GM12878 (cell line): Measurements from ENCODE around the gene FCHSD2. TPM values are rescaled to one million over a fixed set of nuclear protein-coding genes. Genes with fewer than 3 reads are reported as not detected.

Experiments
- ATAC-seq: fragments of 200-7000 bp; cut with Tn5 transposase; 3 replicates; pipeline ENCODE4 v1.9.1; 2020; ENCODE audit warnings: mild to moderate bottlenecking, moderate library complexity
- BruUV-seq: library from RNA; stranded (reverse); fragments of 400-500 nt; replicated peaks from 2 replicates; lab custom pipeline; 2021; lab: Mats Ljungman, UMichigan
- CTCF ChIA-PET: fragments of 300-600 bp; sonication (Branson Sonifier 250); formaldehyde crosslinking; extraction: SDS; loops from one replicate; lab custom pipeline; 2021; ENCODE audit warnings: inconsistent platforms; lab: Yijun Ruan, JAX
- POLR2A ChIA-PET: fragments of 350-600 bp; formaldehyde crosslinking; extraction: SDS; loops from one replicate; lab custom pipeline; 2021; ENCODE audit warnings: inconsistent platforms; lab: Charles Lee
- RAD21 ChIA-PET: fragments of 300-600 bp; sonication (Branson Sonifier 250); formaldehyde crosslinking; loops from one replicate; lab custom pipeline; 2023; ENCODE audit warnings: antibody characterized with exemption; ENCODE audit not compliant: unreplicated experiment; lab: Charles Lee
- SMC1A ChIA-PET: fragments of 300-600 bp; sonication (Branson Sonifier 250); formaldehyde crosslinking; loops from one replicate; lab custom pipeline; 2023; ENCODE audit not compliant: unreplicated experiment, uncharacterized antibody; lab: Charles Lee
- DNase-seq: peaks from one replicate; pipeline ENCODE4 v3.0.0-alpha.2; 2011; ENCODE audit warnings: low read depth, low spot score
- FAIRE-seq: peaks from 3 replicates; lab custom pipeline; 2011; peaks lifted over from hg19 to GRCh38; lab: Jason Lieb, UNC
- H2AFZ ChIP-seq: 2 replicates; pipeline ENCODE4 v1.6.0; 2011; ENCODE audit warnings: low read depth, low read length, control low read depth; ENCODE audit not compliant: control insufficient read depth
- H3K27ac ChIP-seq: 2 replicates; pipeline ENCODE4 v1.5.1; 2011; ENCODE audit warnings: control low read depth; ENCODE audit not compliant: control insufficient read depth, insufficient read depth
- H3K27me3 ChIP-seq, 2 experiments: replicated peaks in 1 of 2; 2 replicates each; pipeline versions ENCODE4 v1.6.0 to v1.6.1; 2011; ENCODE audit warnings: low read length in 1 of 2; ENCODE audit not compliant: control insufficient read depth in 2 of 2, insufficient read depth in 2 of 2
- H3K36me3 ChIP-seq, 2 experiments: 2 replicates each; pipeline ENCODE4 v1.5.1; 2011; ENCODE audit warnings: low read length in 1 of 2; ENCODE audit not compliant: control insufficient read depth in 2 of 2, insufficient read depth in 2 of 2
- H3K4me1 ChIP-seq: 2 replicates; pipeline ENCODE4 v1.6.1; 2011; ENCODE audit warnings: mild to moderate bottlenecking, low read length, moderate library complexity, mixed read lengths; ENCODE audit not compliant: control insufficient read depth, insufficient read depth
- H3K4me2 ChIP-seq: 2 replicates; pipeline ENCODE4 v1.6.0; 2011; ENCODE audit warnings: control low read depth; ENCODE audit not compliant: control insufficient read depth, insufficient read depth
- H3K4me3 ChIP-seq: fragments of 200-600 bp; sonication (generic); 2 replicates; pipeline ENCODE4 v1.5.1; 2016
- H3K79me2 ChIP-seq: 2 replicates; pipeline ENCODE4 v1.6.0; 2011; ENCODE audit warnings: low read length; ENCODE audit not compliant: control insufficient read depth, insufficient read depth
- H3K9ac ChIP-seq: 2 replicates; pipeline ENCODE4 v1.8.0; 2011; ENCODE audit warnings: low read length, control low read depth, mixed read lengths; ENCODE audit not compliant: control insufficient read depth, insufficient read depth
- H3K9me3 ChIP-seq: replicated peaks from 3 replicates; pipeline ENCODE4 v1.5.1; 2011; ENCODE audit warnings: mild to moderate bottlenecking, low read length; ENCODE audit not compliant: control insufficient read depth, insufficient read depth
- H4K20me1 ChIP-seq: 2 replicates; pipeline ENCODE4 v1.6.0; 2011; ENCODE audit not compliant: control insufficient read depth, insufficient read depth
- CHD2 ChIP-seq: IDR thresholded peaks from 2 replicates; pipeline ENCODE4 v1.6.1; 2011; ENCODE audit warnings: low read depth, low read length, improper control_type of control experiment, borderline replicate concordance
- SMC3 ChIP-seq: IDR thresholded peaks from 2 replicates; pipeline ENCODE4 v1.6.1; 2011; ENCODE audit warnings: low read length, improper control_type of control experiment, borderline replicate concordance
- TAF1 ChIP-seq: IDR thresholded peaks from 2 replicates; pipeline ENCODE4 v1.6.1; 2011; ENCODE audit warnings: mild to moderate bottlenecking, low read depth, low read length, borderline replicate concordance
- TBL1XR1 ChIP-seq: IDR thresholded peaks from 2 replicates; pipeline ENCODE4 v1.6.1; 2012; ENCODE audit warnings: low read depth, low read length, improper control_type of control experiment
- TCF12 ChIP-seq: IDR thresholded peaks from 2 replicates; pipeline ENCODE4 v1.6.1; 2011; ENCODE audit warnings: low read depth, mild to moderate bottlenecking, low read length
- ZBTB4 ChIP-seq: fragments of 450-650 bp; formaldehyde crosslinking; IDR thresholded peaks from 2 replicates; pipeline ENCODE4 v1.4.0; 2022; ENCODE audit warnings: mild to moderate bottlenecking, moderate library complexity
- ZBTB40 ChIP-seq: fragments of 450-650 bp; IDR thresholded peaks from 2 replicates; pipeline ENCODE4 v1.6.1; 2016; ENCODE audit warnings: mild to moderate bottlenecking, moderate library complexity, borderline replicate concordance
- WGBS: methylation state at CpG from one replicate; pipeline ENCODE4 v1.1.6; 2016; ENCODE audit warnings: low lambda C conversion rate; ENCODE audit not compliant: insufficient replicate concordance, insufficient coverage; ENCODE audit errors: missing lambda C conversion rate; 5-methylcytosine and 5-hydroxymethylcytosine counted together
- in situ Hi-C: fragments of 300-500 bp; cut with MboI; formaldehyde crosslinking; loops from 9 replicates; pipeline ENCODE4 v1.14.3; 2018; ENCODE audit warnings: mixed read lengths
- intact Hi-C: fragments of 100-400 bp; cut with micrococcal nuclease; formaldehyde crosslinking; loops from one replicate; pipeline ENCODE4 v1.14.2; 2022; ENCODE audit not compliant: unreplicated experiment
- polyA plus RNA-seq, 11 experiments: library from polyadenylated mRNA; depleted of rRNA in 4 of 11; unstranded in 6 of 11; stranded (reverse) in 5 of 11; fragments of >200 nt; fragmentation: Nextera tagmentation in 4 of 11; fragmentation: Illumina TruSeq in 1 of 11; extraction: Ambion mirVana in 4 of 11; extraction: Trizol in 1 of 11; gene quantifications; 1 replicate in 1 of 11; 2 replicates in 10 of 11; pipeline versions ENCODE4 v1.2.1 to v1.2.3, GENCODE V29; 2011 to 2016; ENCODE audit warnings: inconsistent platforms in 2 of 11, missing spikeins in 2 of 11, low read depth in 1 of 11
- total RNA-seq, 4 experiments: library from RNA; depleted of rRNA in 3 of 4; stranded (reverse); fragments of >200 nt in 3 of 4; fragmentation: Illumina TruSeq in 1 of 4; extraction: Trizol in 1 of 4; gene quantifications; 2 replicates each; pipeline versions ENCODE4 v1.2.1 to v1.2.3, GENCODE V29; 2013 to 2021
- TF ChIP-seq, protein P1 (sequence below): IDR thresholded peaks from 2 replicates; pipeline ENCODE4 v1.6.1; 2011; ENCODE audit warnings: borderline replicate concordance, low read depth, mild to moderate bottlenecking, moderate library complexity, mixed read lengths, low read length; ENCODE audit not compliant: insufficient read depth; ENCODE audit errors: extremely low read length

The FCHSD2 gene
- total and polyA plus RNA-seq, 10 of the 15 experiments (the other 5 are each of a cell fraction or from before 2014, with no cell fraction given): 13.2 to 89.8 (median 47.8) TPM

GRCh38 chr11:72872012-72872411 lies 270.1 kb downstream of the FCHSD2 start:
- intact Hi-C loops: no loop called here
- H3K4me1 ChIP-seq: no peaks in the 10 kb centered on the region
- H3K9me3 ChIP-seq: no peaks in the 10 kb centered on the region
- H3K36me3 ChIP-seq: peaks cover 1 to 28% of the 10 kb centered on the region in 2 experiments
- WGBS: 96% methylated on average over 1 of the region's 1 CpG
- no peaks in the 10 kb centered on the region for H3K27me3 ChIP-seq
- ChIA-PET CTCF (interaction anchor here (1.8 to 2.0 kb wide), 2 partner anchors 10 to 306 kb away, joined by 6 read pairs; no protein-coding TSS in a partner anchor), POLR2A (interaction anchor here (0.7 kb wide), 1 partner anchor 69 kb away, joined by 3 read pairs; no protein-coding TSS in a partner anchor), SMC1A (interaction anchor here (0.6 to 1.5 kb wide), 7 partner anchors 9 to 302 kb away, joined by 3 to 6 read pairs (median 3); no protein-coding TSS in a partner anchor), RAD21 (interaction anchor here (0.6 kb wide), 1 partner anchor 156 kb away, joined by 3 read pairs; no protein-coding TSS in a partner anchor)
- BruUV-seq: no TSS peak
- FAIRE-seq (no peak), ATAC-seq (no peak), DNase-seq (no peak)
- no peak overlapping the region for H3K9ac ChIP-seq
- in situ Hi-C loops: no loop called here
- TF ChIP-seq CHD2: no peak
- no peak for TF ChIP-seq TBL1XR1
- TF ChIP-seq TAF1: no peak
- no peak for TF ChIP-seq ZBTB4 (CRISPR knock-in tag)
- peak; percentile 55 for TF ChIP-seq ZBTB40
- TF ChIP-seq TCF12: no peak
- TF ChIP-seq SMC3: no peak
- TF ChIP-seq, protein P1, sequence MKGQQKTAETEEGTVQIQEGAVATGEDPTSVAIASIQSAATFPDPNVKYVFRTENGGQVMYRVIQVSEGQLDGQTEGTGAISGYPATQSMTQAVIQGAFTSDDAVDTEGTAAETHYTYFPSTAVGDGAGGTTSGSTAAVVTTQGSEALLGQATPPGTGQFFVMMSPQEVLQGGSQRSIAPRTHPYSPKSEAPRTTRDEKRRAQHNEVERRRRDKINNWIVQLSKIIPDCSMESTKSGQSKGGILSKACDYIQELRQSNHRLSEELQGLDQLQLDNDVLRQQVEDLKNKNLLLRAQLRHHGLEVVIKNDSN: no peak
- H3K79me2 ChIP-seq: no peaks in the 10 kb centered on the region
- H4K20me1 ChIP-seq: no peaks in the 10 kb centered on the region; the same call in 1 of the 2 replicates
- no peak overlapping the region for H3K4me2 ChIP-seq
- no peak overlapping the region for H3K4me3 ChIP-seq
- H3K27ac ChIP-seq: no peak overlapping the region
- H2AFZ ChIP-seq: no peak overlapping the region
